NCI-H2171 treated with DMSO at 0.1 percent for 48 hours (cell line): ENCODE results near the gene FGGY.

Experiments used
- DNase-seq: peaks from one replicate; lab custom pipeline; 2025; lab: John Stamatoyannopoulos, UW

Gene FGGY

GRCh38 chr1:59414406-59415133, 117.7 kb downstream of the FGGY start:
- no peak for DNase-seq

- DNase-seq = no peak
Measured at GRCh38 chr1:59415286-59415850, 118.5 kb downstream of the FGGY start.

GRCh38 chr1:59415881-59416280, 119.0 kb downstream of the FGGY start:
- DNase-seq = no peak

GRCh38 chr1:59417406-59417805, 120.5 kb downstream of the FGGY start:
- DNase-seq = no peak

- no peak for DNase-seq
Measured at GRCh38 chr1:59418363-59419144, 121.7 kb downstream of the FGGY start.

GRCh38 chr1:59419361-59420140, 122.7 kb downstream of the FGGY start:
- peak; percentile 29 for DNase-seq

- DNase-seq = no peak
Measured at GRCh38 chr1:59421232-59421920, 124.5 kb downstream of the FGGY start.

GRCh38 chr1:59422921-59423575, 126.2 kb downstream of the FGGY start:
- peak; percentile 50 for DNase-seq

GRCh38 chr1:59427155-59427554, 130.3 kb downstream of the FGGY start:
- DNase-seq = peak; percentile 97

GRCh38 chr1:59427784-59428183, 130.9 kb downstream of the FGGY start:
- DNase-seq = peak; percentile 47

GRCh38 chr1:59428828-59429227, 131.9 kb downstream of the FGGY start:
- DNase-seq = no peak

GRCh38 chr1:59429656-59430055, 132.8 kb downstream of the FGGY start:
- no peak for DNase-seq

GRCh38 chr1:59431566-59432294, 134.8 kb downstream of the FGGY start:
- no peak for DNase-seq

GRCh38 chr1:59432531-59433439, 135.9 kb downstream of the FGGY start:
- no peak for DNase-seq

- DNase-seq = peak; percentile 53
Measured at GRCh38 chr1:59433440-59433813, 136.5 kb downstream of the FGGY start.

- no peak for DNase-seq
Measured at GRCh38 chr1:59434336-59434735, 137.4 kb downstream of the FGGY start.

GRCh38 chr1:59436637-59437036, 139.7 kb downstream of the FGGY start:
- no peak for DNase-seq

- DNase-seq = no peak
Measured at GRCh38 chr1:59438058-59438560, 141.2 kb downstream of the FGGY start.

GRCh38 chr1:59442492-59442891, 145.6 kb downstream of the FGGY start:
- no peak for DNase-seq
